Hypothalamus (tissue), 51 donors: ENCODE results near the gene SRD5A2.

Experiments
- DNase-seq, 51 donors: peaks; one replicate each; lab custom pipeline; 2025; lab: John Stamatoyannopoulos, UW

SRD5A2 gene

DNA sequence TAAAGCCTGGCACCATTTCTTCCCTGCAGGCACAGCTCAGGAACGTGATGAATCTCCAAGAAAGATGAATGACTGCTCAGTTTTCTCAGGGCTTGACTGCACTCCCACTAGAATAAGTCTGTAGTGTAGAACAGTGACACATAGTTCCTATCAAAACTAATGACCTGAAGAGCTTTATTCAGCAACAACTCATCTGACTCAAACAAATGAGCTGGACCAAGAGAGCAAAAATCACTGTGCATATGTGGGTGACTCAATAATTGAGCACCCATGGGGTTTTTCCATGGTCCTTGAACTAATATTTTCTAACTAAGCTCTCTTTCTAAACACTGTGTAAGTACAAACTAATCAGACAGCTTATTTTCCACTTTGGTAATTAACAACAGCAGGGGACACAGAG is 105.0 kb downstream of the SRD5A2 start:
- DNase-seq: no peak

GRCh38 chr2:31474296-31474695 is 106.4 kb downstream of the SRD5A2 start:
- DNase-seq: no peak
